ENCODE results near the gene NUP50.

NUP50 gene

GRCh38 chr22:45230026-45230721, 66.4 kb downstream of the NUP50 start:
- DNase-seq (ENCODE audit: low read depth) = no peak

GRCh38 chr22:45231293-45231692, 67.6 kb downstream of the NUP50 start:
- DNase-seq (ENCODE audit: low read depth) = no peak

- no peak for DNase-seq (ENCODE audit: low read depth)
These were observed 69.7 kb downstream of the NUP50 start for GRCh38 chr22:45233386-45233785.

DNA sequence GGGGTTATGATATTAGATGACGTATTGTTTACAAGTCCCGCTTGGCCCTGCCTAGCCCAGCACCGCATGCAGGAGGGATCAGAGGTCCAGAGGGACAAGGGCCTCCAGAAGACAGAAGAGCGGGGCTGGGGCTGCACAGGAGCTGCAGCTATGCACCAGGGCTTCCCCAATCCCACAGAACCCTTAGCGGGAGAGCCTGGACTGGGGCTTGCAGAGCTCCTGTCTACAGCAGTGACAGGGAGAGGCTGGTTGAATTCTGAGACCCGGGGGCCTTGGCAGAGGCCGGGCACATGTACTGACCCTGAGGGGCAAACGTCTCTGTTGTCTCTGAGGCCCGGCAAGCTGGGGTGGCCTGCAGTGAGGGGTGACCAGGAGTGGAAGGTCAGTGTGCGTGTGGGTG, 70.1 kb downstream of the NUP50 start:
- no peak for DNase-seq (ENCODE audit: low read depth)

DNA sequence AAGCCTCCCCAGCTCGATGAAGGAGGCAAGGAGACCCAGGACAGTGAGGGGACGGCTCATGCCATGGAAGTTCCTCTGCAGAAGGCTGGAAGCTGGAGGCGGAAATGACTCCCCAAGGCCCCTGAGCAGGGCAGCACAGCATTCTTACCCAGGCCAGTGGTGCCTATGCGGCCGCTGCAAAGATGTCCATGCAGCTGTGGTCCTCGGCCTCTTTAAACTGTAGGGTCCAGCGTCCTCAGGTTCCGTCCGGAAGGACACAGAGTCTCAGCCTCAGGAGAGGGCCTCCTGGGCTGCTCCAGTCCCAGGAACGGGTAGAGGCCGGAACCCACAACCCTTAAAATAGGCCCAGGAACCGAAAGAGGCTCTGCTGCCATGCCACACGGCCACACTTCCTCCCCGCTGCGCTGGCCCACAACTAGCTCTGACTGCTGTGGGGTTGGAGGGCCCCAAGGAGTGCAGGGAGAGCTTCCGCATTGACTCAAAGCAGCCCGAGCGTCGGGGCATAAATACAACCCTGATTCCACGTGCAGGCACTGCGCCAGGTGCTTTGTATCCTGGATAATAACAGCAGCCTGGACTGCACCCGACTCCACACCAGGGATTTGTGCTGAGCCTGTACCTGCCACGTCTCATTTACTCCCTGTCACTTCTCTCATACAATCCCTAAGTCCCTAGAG, 71.5 kb downstream of the NUP50 start:
- no peak for DNase-seq (ENCODE audit: low read depth)

GRCh38 chr22:45235851-45236342, 72.2 kb downstream of the NUP50 start:
- no peak for DNase-seq (ENCODE audit: low read depth)

- DNase-seq (ENCODE audit: low read depth) = no peak
These were observed 73.6 kb downstream of the NUP50 start for GRCh38 chr22:45237065-45237990.

All from ELR (cell line).